SK-N-SH (cell line): ENCODE data around the gene HYCC1. TPM values are rescaled to one million over a fixed set of nuclear protein-coding genes. Genes with fewer than 3 reads are reported as not detected.

Source experiments
- CTCF ChIA-PET: fragments of 300-600, 350-600 bp; formaldehyde crosslinking; extraction: SDS; loops from one replicate; lab custom pipeline; 2021; lab: Yijun Ruan, JAX
- POLR2A ChIA-PET: fragments of 350-600 bp; sonication (Branson Sonifier 250); formaldehyde crosslinking; extraction: SDS; loops from one replicate; lab custom pipeline; 2020; ENCODE audit warnings: antibody characterized with exemption, inconsistent platforms; lab: Yijun Ruan, JAX
- DNase-seq: peaks from one replicate; pipeline ENCODE4 v3.0.0; 2012
- H2AFZ ChIP-seq: fragments of 200-600 bp; sonication (generic); 2 replicates; pipeline ENCODE4 v1.8.1; 2016; ENCODE audit warnings: antibody characterized with exemption, mild to moderate bottlenecking, low read depth
- H3F3A ChIP-seq: fragments of 200-600 bp; sonication (generic); replicated peaks from 2 replicates; pipeline ENCODE3; 2016; ENCODE audit warnings: antibody characterized with exemption, mild to moderate bottlenecking; ENCODE audit not compliant: insufficient read depth
- H3K27ac ChIP-seq, 2 experiments: fragments of 200-500 bp in 1 of 2; fragments of 200-600 bp in 1 of 2; sonication (Bioruptor generic) in 1 of 2; sonication (generic), shearing (Covaris generic) in 1 of 2; 2 replicates each; pipeline versions ENCODE4 v1.5.1 to v1.6.1; 2014 to 2016; ENCODE audit warnings: low read depth in 2 of 2, inconsistent platforms in 1 of 2, low read length in 1 of 2, mild to moderate bottlenecking in 1 of 2, mixed read lengths in 1 of 2
- H3K27me3 ChIP-seq: fragments of 200-600 bp; sonication (generic), shearing (Covaris generic); 2 replicates; pipeline ENCODE4 v1.6.1; 2016; ENCODE audit warnings: mixed run types; ENCODE audit not compliant: insufficient read depth
- H3K36me3 ChIP-seq, 2 experiments: fragments of 200-500 bp in 1 of 2; fragments of 200-600 bp in 1 of 2; sonication (Bioruptor generic) in 1 of 2; sonication (generic) in 1 of 2; replicated peaks in 1 of 2; 2 replicates each; pipeline versions ENCODE3 to v1.5.1; 2014 to 2016; ENCODE audit warnings: low read length in 1 of 2, mild to moderate bottlenecking in 1 of 2; ENCODE audit not compliant: insufficient read depth in 2 of 2, control insufficient read depth in 1 of 2
- H3K4me1 ChIP-seq, 2 experiments: fragments of 200-500 bp in 1 of 2; fragments of 200-600 bp in 1 of 2; sonication (Bioruptor generic) in 1 of 2; sonication (generic), shearing (Covaris generic) in 1 of 2; 2 replicates each; pipeline versions ENCODE4 v1.5.1 to v1.6.1; 2014 to 2016; ENCODE audit warnings: low read depth in 1 of 2, low read length in 1 of 2, mixed run types in 1 of 2; ENCODE audit not compliant: insufficient read depth in 2 of 2, control insufficient read depth in 1 of 2
- H3K4me2 ChIP-seq: fragments of 200-600 bp; sonication (generic), shearing (Covaris generic); 2 replicates; pipeline ENCODE4 v1.6.1; 2017; ENCODE audit warnings: mixed run types
- H3K4me3 ChIP-seq, 2 experiments: fragments of 200-500 bp in 1 of 2; fragments of 200-600 bp in 1 of 2; sonication (Bioruptor generic) in 1 of 2; sonication (generic), shearing (Covaris generic) in 1 of 2; 2 replicates each; pipeline versions ENCODE4 v1.5.1 to v1.8.1; 2014 to 2016; ENCODE audit warnings: low read depth in 2 of 2, inconsistent platforms in 1 of 2, low read length in 1 of 2, mild to moderate bottlenecking in 1 of 2, mixed read lengths in 1 of 2, moderate library complexity in 1 of 2
- H3K79me2 ChIP-seq: fragments of 200-600 bp; sonication (generic); 2 replicates; pipeline ENCODE4 v1.8.1; 2017; ENCODE audit warnings: mild to moderate bottlenecking; ENCODE audit not compliant: insufficient read depth
- H3K9ac ChIP-seq: fragments of 200-600 bp; sonication (generic); 2 replicates; pipeline ENCODE4 v1.6.1; 2017; ENCODE audit warnings: mixed run types
- H3K9me2 ChIP-seq: fragments of 200-600 bp; sonication (generic); 2 replicates; pipeline ENCODE4 v1.6.1; 2017; ENCODE audit warnings: mixed run types
- H3K9me3 ChIP-seq: fragments of 200-600 bp; sonication (generic); 2 replicates; pipeline ENCODE4 v1.6.1; 2017; ENCODE audit warnings: mixed run types, mild to moderate bottlenecking, moderate library complexity
- H4K20me1 ChIP-seq: fragments of 200-600 bp; sonication (generic); 2 replicates; pipeline ENCODE4 v1.6.1; 2017; ENCODE audit warnings: mild to moderate bottlenecking, mixed run types; ENCODE audit not compliant: insufficient read depth
- CHD2 ChIP-seq: fragments of 150-350 bp; IDR thresholded peaks from 2 replicates; pipeline ENCODE4 v1.6.1; 2018; ENCODE audit warnings: low read length; ENCODE audit not compliant: partially characterized antibody
- ELF1 ChIP-seq: IDR thresholded peaks from 2 replicates; pipeline ENCODE4 v1.4.0; 2012
- FOXJ3 ChIP-seq: sonication (generic); formaldehyde crosslinking; IDR thresholded peaks from 2 replicates; pipeline ENCODE4 v1.5.1; 2020; ENCODE audit warnings: mild to moderate bottlenecking, missing genetic modification reagents
- FOXM1 ChIP-seq: IDR thresholded peaks from 2 replicates; pipeline ENCODE4 v1.4.0; 2012; ENCODE audit warnings: low read depth, mild to moderate bottlenecking
- GABPA ChIP-seq: IDR thresholded peaks from 2 replicates; pipeline ENCODE4 v1.4.0; 2012; ENCODE audit warnings: low read depth, mild to moderate bottlenecking
- GATA2 ChIP-seq: sonication (generic); formaldehyde crosslinking; IDR thresholded peaks from 2 replicates; pipeline ENCODE4 v1.5.0; 2020; ENCODE audit warnings: mild to moderate bottlenecking, missing genetic modification reagents
- MAX ChIP-seq: IDR thresholded peaks from 2 replicates; pipeline ENCODE4 v1.4.0; 2012; ENCODE audit warnings: low read depth
- MXI1 ChIP-seq: IDR thresholded peaks from 2 replicates; pipeline ENCODE4 v1.6.1; 2012; ENCODE audit warnings: mild to moderate bottlenecking, low read depth, low read length, improper control_type of control experiment
- NFIC ChIP-seq: IDR thresholded peaks from 2 replicates; pipeline ENCODE4 v1.4.0; 2012; ENCODE audit warnings: borderline replicate concordance
- NRF1 ChIP-seq: IDR thresholded peaks from 2 replicates; pipeline ENCODE4 v1.6.1; 2012; ENCODE audit warnings: low read depth, mild to moderate bottlenecking, low read length
- PBX3 ChIP-seq: IDR thresholded peaks from 2 replicates; pipeline ENCODE4; 2012
- RAD21 ChIP-seq: IDR thresholded peaks from 2 replicates; pipeline ENCODE4 v1.6.1; 2012; ENCODE audit warnings: mild to moderate bottlenecking, low read length
- REST ChIP-seq: IDR thresholded peaks from 2 replicates; pipeline ENCODE4 v1.6.1; 2012; ENCODE audit warnings: mild to moderate bottlenecking, low read depth, low read length, moderate library complexity
- RFX5 ChIP-seq: IDR thresholded peaks from 2 replicates; pipeline ENCODE4 v1.6.1; 2012; ENCODE audit warnings: mild to moderate bottlenecking, improper control_type of control experiment, low read length
- RXRA ChIP-seq: IDR thresholded peaks from 2 replicates; pipeline ENCODE4 v1.4.0; 2012; ENCODE audit warnings: low read depth, mild to moderate bottlenecking, borderline replicate concordance
- YY1 ChIP-seq: IDR thresholded peaks from 2 replicates; pipeline ENCODE4 v1.4.0; 2012; ENCODE audit warnings: low read depth, mild to moderate bottlenecking
- ZBTB33 ChIP-seq: IDR thresholded peaks from 2 replicates; pipeline ENCODE4 v1.4.0; 2012; ENCODE audit warnings: low read depth, borderline replicate concordance
- WGBS: methylation state at CpG from one replicate; pipeline ENCODE4 v1.1.6; 2017; ENCODE audit warnings: low lambda C conversion rate; 5-methylcytosine and 5-hydroxymethylcytosine counted together
- polyA plus RNA-seq, 3 experiments: library from polyadenylated mRNA; depleted of rRNA; stranded (reverse); fragments of >200 nt; gene quantifications; 2 replicates each; pipeline ENCODE4 v1.2.3, GENCODE V29; 2012

The HYCC1 gene
- polyA plus RNA-seq, 1 of the 3 experiments (the other 2 are of a cell fraction), result 5.3 TPM

GRCh38 chr7:23012186-23012585 lies 1.7 kb downstream of the HYCC1 start:
- H3K9me3 ChIP-seq, result no peaks in the 10 kb centered on the region
- peaks cover 7% of the 10 kb centered on the region; the same call in 1 of the 2 replicates for H3K9me2 ChIP-seq
- CTCF ChIA-PET, result interaction anchor here (1.1 to 1.5 kb wide), 2 partner anchors 44 to 69 kb away, joined by 3 to 6 read pairs; no protein-coding TSS in a partner anchor
- POLR2A ChIA-PET, result no interaction called here
- H3K27ac ChIP-seq, result no peak overlapping the region
- peaks cover 5 to 6% of the 10 kb centered on the region in 2 experiments; a peak in 2 of 4 replicates for H3K4me1 ChIP-seq
- H3F3A ChIP-seq, result no peaks in the 10 kb centered on the region
- H2AFZ ChIP-seq, result no peak overlapping the region
- H3K4me2 ChIP-seq, result peak overlapping the region; percentile 90; the same call in 1 of the 2 replicates
- no peaks in the 10 kb centered on the region for H3K79me2 ChIP-seq
- TF ChIP-seq NFIC (no peak), PBX3 (no peak), MXI1 (no peak), ZBTB33 (no peak), NRF1 (no peak), MAX (no peak), FOXJ3 (CRISPR knock-in tag) (no peak), GATA2 (CRISPR knock-in tag) (no peak)
- TF ChIP-seq, all 33 proteins: peak for 0
- Histone ChIP-seq H3K27me3 (peaks cover 24% of the 10 kb centered on the region; the same call in 1 of the 2 replicates), H3K4me3 (no peak overlapping the region; a peak in 1 of 4 replicates), H3K9ac (no peak overlapping the region), H3K36me3 (no peaks in the 10 kb centered on the region), H4K20me1 (no peaks in the 10 kb centered on the region)
- 22% methylated on average over 6 of the region's 6 CpGs for WGBS
- DNase-seq, result no peak

GRCh38 chr7:23011222-23011924 lies 2.6 kb downstream of the HYCC1 start:
- Histone ChIP-seq H3K36me3 (no peaks in the 10 kb centered on the region), H3K27ac (no peak overlapping the region), H3F3A (no peaks in the 10 kb centered on the region), H3K79me2 (no peaks in the 10 kb centered on the region), H3K4me3 (no peak overlapping the region)
- POLR2A ChIA-PET, result no interaction called here
- no peak for DNase-seq
- TF ChIP-seq NFIC, result no peak
- no peak for TF ChIP-seq YY1
- TF ChIP-seq GABPA, result no peak
- TF ChIP-seq REST, result no peak
- no peak for TF ChIP-seq FOXM1
- TF ChIP-seq RXRA, result no peak
- no peak for TF ChIP-seq RFX5
- no peak for TF ChIP-seq ELF1
- no peak for TF ChIP-seq RAD21
- TF ChIP-seq CHD2, result no peak
- TF ChIP-seq, all 33 proteins: peak for 0
- Histone ChIP-seq H3K9ac (no peak overlapping the region), H3K9me3 (no peaks in the 10 kb centered on the region), H4K20me1 (no peaks in the 10 kb centered on the region), H2AFZ (no peak overlapping the region), H3K4me1 (peaks cover 5 to 6% of the 10 kb centered on the region in 2 experiments; a peak in 2 of 4 replicates), H3K9me2 (peaks cover 7% of the 10 kb centered on the region; the same call in 1 of the 2 replicates), H3K4me2 (no peak overlapping the region), H3K27me3 (peaks cover 24% of the 10 kb centered on the region; the same call in 1 of the 2 replicates)
- 16% methylated on average over 3 of the region's 3 CpGs for WGBS
- CTCF ChIA-PET, result interaction anchor here (1.5 kb wide), 1 partner anchor 44 kb away, joined by 6 read pairs; no protein-coding TSS in a partner anchor
